Measurements from ENCODE around the gene GALNT14.

Gene GALNT14

DNA sequence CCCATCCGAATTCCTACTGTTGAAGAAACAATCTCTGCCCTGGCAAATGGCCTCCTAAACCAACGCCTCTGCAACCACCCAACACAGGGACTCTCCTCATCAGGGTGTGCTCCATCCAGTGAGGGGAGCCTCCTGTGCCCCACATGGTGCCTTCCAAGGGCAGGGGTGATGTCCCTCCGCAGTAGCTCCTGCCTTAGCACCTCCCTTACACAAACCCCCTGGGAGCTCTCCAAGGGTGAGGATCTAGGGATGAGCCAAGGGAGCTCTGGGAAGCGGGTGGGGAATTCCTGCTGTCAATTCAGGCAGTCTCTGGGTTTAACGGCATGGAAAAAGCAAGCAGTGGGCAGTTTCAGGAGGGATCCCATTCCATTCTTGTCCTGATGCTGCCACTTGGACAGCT lies 3.8 kb downstream of the GALNT14 start:
- DNase-seq (ENCODE audit: low read depth in 2 of 2), result no peak

GRCh38 chr2:31132786-31133185 lies 5.5 kb downstream of the GALNT14 start:
- no peak for DNase-seq (ENCODE audit: low read depth in 2 of 2)

DNA sequence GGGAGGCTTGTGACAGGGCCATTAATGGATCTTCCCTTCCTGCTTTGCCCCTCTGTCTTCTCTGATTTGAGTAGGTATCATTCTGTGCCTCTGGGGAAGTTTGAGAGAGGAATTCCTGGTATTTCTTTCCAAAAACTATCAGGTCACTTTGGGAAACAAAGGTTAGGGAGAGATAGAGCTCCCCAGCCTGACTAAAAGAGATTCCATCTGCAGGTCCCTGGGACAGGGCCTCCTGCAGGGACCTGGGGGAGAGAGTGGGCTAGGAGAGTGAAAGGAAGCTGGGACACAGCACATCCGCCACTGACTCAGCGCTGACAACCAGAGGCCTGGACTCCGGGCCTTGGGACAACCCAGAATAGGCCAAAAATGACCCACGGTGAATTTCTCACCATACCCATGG lies 6.4 kb downstream of the GALNT14 start:
- no peak for DNase-seq (ENCODE audit: low read depth in 2 of 2)

DNA sequence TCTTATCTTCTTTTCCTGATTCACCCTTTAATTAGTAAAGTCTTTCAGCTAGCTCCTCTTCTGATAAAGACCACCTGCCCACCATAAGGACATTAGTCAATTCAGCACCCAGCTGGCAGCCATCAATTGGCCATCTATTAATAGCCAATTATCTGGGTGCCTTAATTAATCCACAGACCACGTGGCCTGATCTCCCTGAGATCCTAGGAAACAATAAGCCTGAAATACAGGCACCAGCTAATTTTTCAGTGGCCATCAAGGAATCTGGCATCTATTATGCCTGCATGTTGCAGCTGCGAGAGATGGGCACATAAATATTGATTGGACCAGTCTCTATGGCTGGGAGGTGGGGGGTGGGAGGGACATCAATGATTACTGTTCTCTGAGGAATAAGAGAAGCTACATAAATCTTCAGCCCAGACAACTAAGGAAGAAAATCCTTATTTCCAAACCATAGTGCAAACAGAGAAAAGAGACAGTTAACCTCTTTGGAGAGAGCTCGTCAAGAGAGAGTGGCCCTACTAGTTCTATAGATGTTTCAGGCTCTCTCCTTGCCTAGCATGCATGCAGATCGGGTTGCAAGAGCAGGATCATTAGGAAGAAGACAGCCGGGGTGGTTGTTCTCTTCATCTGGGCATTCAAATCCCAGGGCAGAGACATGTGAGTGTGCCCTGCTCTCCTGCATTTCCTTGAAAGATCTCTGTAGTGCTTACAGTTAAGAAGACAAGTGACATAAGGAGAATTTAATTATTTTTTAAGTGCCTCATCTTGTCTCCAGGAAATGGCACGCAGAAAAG lies 8.7 kb downstream of the GALNT14 start:
- DNase-seq (ENCODE audit: low read depth in 2 of 2), result no peak

GRCh38 chr2:31127931-31128330 lies 10.3 kb downstream of the GALNT14 start:
- DNase-seq (ENCODE audit: low read depth in 2 of 2), result no peak

DNA sequence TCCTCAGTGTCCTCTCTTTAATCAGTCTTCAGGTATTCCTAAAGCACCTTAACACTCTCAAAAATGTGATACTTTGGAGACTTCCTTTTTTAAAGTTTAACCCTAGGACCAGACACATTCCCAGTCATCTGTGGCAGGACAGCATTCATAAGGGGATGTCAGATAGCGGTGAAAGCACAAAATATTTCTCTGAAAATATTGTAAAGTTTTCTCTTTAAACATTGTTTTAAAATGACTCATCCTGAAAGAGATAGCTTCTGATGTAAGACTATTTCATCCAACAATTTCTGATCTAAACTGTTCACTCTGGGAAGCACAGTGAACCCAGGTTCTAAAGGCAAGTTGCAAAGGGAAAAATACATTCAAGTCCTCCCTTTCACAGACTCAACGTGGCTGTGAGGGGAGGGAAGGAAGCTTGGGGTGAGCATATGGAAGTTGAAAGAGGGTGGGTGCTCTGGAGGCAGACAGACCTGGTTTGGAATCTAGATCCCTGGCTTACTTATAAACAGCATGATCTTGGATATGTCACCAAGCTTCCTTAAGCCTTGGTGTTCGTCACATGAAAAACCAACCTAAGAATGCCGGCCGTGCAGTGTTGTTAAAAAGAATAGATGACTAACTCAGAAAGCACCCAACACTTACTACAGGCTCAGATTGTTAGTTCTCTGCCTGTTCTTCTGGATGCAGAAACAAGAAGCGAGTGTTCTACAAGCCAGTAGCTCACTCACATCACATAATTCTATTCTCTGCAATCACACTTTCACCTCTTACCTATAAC lies 12.1 kb downstream of the GALNT14 start:
- DNase-seq (ENCODE audit: low read depth in 2 of 2), result no peak

DNA sequence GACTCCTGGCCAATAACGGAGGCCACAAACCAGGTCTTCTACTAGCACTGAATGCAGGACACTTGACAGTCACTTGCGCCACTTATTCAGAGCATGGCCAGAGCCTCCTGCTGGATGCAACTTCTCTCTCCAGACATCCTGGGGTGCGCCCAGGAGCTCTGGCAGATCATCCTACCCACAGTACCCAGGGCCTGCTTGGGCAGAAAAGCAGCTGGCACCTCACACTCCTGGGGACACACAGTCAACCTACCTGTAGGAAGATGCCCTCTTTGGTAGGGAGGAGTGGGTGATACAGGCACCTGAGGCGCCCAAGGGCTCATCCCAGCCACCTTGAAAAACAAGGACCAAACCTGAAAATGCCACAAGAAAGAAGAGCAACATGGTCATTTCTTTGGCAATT lies 13.3 kb downstream of the GALNT14 start:
- no peak for DNase-seq (ENCODE audit: low read depth in 2 of 2)

DNA sequence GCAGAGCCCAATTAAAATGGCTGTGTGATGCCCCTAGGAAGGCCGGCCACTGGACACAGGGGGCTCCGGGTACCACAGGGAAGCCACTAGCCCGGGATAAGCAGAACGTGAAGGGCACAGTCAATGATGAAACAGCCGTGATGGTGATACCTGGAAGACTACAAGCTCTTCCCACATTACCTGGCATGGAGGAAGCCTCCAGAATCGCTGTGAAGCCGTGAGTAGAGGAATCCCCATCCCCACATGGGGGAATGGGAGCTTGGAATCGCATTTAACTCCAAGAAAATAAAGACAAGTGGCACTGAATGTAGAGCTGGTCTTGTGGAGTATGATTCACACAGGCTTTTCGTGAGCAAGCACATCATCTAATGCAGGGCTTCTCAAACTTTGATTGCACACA lies 16.1 kb downstream of the GALNT14 start:
- DNase-seq (ENCODE audit: low read depth in 2 of 2), result no peak

- DNase-seq (ENCODE audit: low read depth in 2 of 2), result no peak
These were observed 24.5 kb downstream of the GALNT14 start for GRCh38 chr2:31113765-31114164.

DNA sequence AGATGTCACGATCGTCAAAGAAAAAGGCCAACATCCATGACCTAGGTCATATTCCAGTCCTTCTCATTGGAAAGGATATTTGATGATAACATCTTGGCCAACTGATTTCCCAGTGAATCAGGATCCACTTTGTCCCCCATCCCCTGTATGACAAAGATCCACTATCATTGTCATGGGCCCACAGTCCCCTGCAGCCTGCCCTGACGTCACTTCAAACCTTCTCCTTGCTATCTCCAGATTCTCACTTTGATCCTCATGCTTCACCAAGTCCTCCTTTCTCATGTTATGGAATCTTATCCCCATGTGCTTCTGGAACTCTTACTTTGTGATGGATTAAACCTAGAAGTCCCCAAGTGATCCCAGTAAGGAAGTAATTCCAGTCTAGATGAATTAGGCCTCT lies 25.7 kb downstream of the GALNT14 start:
- no peak for DNase-seq (ENCODE audit: low read depth in 2 of 2)

GRCh38 chr2:31110998-31111397 lies 27.2 kb downstream of the GALNT14 start:
- no peak for DNase-seq (ENCODE audit: low read depth in 2 of 2)

DNA sequence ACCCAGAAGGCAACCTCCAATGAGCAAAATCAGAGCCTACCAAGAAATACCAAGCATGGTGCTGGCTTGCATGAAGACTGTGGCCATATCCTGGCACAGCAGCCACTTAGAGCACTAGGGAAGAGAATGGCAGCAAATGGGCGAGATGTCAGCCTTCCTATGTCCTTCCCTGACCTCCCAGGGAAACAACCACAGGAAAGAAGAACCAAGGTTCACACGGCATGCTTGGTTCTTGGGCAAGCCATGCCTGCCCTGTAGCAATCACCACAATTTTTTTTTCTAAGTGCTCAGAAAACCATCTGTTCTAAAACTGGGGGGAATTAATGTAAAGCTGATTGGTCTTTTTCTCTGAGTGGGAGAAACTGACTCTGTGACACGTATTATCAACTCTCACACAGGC lies 27.8 kb downstream of the GALNT14 start:
- DNase-seq (ENCODE audit: low read depth in 2 of 2), result no peak

GRCh38 chr2:31109633-31110192 lies 28.5 kb downstream of the GALNT14 start:
- no peak for DNase-seq (ENCODE audit: low read depth in 2 of 2)

DNA sequence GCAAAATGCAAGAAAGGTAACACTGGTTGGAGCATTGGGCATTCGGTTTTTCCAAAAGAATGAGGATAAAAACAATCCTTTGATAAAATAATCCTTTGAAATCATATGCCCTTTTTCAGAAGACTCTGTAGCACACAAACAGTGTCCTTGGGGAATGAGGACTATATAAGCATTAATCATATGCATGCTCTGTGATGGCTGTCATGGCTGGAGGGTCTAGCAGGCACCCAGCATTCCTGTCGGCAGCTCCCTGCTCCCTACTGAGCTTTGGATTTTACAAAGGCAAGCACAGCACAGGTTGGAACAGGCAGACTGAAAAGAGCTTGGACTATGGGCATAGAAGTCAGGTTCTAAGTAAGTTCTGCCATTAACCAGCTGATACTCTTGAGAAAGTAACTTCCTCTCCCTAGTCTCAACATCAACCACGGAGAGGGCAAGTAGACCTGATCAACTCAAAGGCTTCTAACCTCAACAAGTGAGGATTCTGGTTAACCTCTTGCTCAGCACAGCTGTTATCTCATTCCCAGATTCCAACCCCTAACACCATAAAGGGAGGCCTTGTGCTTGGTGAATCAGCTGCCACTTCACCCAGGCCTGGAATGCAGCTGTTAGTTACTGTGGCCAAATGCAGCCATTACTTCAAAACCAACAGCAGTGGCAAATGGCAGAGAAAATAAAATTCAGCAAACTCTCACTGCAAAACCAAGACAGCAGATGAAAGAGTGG lies 29.5 kb downstream of the GALNT14 start:
- DNase-seq (ENCODE audit: low read depth in 2 of 2), result no peak

DNA sequence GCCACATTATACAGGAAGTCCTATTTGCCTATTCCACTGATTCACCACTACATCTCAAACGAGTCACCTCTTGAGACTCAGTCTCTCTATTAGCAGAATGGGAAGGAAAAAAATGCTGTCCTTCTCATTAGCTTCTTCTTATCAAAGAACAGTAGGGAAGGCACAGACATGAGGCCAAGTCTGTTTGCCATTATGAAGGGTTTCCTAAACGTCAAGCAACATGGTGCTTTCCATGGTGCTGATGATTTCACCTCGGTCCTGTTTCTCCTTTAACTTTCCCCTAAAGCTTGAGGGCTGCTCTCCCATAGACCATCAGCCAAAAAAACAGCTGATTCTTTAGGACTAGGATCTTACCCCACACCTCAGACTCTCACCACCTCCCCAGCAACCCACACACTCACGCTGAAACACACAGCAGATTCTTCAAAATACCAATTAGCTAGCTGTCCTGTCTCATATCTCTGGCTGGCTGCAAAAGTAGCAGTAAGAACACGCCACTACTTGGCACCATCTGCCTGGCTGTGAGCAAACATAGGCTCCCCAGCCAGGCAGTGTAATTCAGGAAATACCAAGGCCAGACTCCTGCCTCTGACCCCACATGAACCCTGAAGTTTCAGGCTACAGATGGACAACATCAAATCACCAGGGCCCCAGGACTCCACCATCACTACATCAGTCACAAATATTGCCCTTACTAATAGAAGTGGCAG lies 30.5 kb downstream of the GALNT14 start:
- no peak for DNase-seq (ENCODE audit: low read depth in 2 of 2)

GRCh38 chr2:31101701-31102100 lies 36.5 kb downstream of the GALNT14 start:
- no peak for DNase-seq (ENCODE audit: low read depth in 2 of 2)

GRCh38 chr2:31097962-31098613 lies 40.2 kb downstream of the GALNT14 start:
- DNase-seq (ENCODE audit: low read depth in 2 of 2), result no peak

DNA sequence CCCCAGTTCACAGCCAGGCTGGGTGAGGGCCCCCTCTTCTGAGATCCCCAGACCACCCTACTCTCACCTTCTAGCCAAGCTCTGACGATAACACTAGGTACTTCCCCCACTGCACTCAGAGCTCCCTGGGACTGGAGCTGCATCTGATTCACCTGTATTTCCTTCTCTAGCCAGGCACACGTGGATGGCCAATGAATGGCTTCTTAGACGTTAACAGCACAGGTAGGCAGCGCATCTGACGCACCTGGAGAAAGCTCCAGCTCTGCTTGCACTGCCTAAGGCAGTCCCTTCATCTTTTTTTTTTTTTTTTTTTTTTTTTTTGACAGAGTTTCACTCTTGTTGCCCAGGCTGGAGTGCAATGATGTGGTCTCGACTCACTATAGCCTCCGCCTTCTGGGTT lies 48.1 kb downstream of the GALNT14 start:
- DNase-seq (ENCODE audit: low read depth in 2 of 2), result no peak

DNA sequence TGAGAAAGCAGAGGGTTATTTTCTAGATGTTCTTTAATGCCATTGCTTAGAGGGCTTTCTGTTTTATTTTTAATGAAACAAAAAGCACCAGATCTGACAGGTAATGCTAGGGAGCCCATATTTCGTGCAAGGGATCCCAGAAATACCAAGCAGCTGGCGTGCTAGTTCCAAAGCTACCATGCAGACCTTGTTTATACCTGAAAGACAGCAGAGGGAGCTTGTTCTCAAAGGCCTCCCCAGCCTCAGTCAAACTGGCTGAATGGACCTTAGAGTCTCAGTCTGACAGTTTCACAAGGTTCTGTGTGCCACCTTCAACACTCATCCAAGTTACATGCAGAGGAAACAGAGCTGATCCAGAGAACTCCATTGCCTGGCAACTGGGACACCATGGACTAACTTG lies 48.6 kb downstream of the GALNT14 start:
- DNase-seq (ENCODE audit: low read depth in 2 of 2), result no peak

DNA sequence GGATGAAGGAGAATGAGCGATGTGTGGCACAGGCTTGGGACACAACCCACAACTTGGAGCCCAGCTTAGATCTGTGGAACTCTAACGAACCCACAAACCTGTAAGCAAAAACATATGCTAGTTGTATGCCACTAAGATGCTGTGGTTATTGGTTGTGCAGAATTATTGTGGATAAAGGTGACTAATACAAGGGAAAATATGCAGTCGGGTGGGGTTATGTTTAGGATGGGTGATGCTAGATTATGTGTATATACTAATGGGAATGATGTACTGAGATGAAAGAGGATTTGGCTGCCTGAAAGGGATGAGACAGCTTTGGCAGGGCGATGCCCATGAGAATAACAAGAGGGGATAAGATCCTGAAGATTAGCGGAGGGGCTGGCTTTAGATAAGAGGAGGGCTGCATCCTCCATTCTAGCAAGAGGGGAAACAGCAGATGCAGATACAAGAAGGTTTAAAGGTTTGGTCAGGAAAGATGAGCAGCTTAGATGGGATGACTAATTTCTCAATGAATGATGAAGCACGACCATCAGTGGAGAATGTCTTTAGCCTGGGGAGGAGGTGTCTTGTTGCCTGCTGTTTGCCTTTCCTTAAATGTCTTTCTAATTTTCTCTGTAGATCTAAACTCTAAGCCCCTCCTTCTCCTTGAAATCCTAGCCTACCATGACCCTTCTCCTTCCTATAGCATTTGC lies 49.6 kb downstream of the GALNT14 start:
- no peak for DNase-seq (ENCODE audit: low read depth in 2 of 2)

GRCh38 chr2:31087491-31087890 lies 50.7 kb downstream of the GALNT14 start:
- no peak for DNase-seq (ENCODE audit: low read depth in 2 of 2)

Measured in stimulated activated CD8-positive, alpha-beta memory T cell treated with anti-CD3 and anti-CD28 coated beads, Interleukin-7, amount 100 ng/mL, for 4 hours (primary cell).